Keratinocyte (primary cell): ENCODE data around the gene DCTN3. TPM values are rescaled to one million over a fixed set of nuclear protein-coding genes. Genes with fewer than 3 reads are reported as not detected.

Experiments used
- DNase-seq: peaks from one replicate; pipeline ENCODE4 v3.0.0-alpha.2; 2011; ENCODE audit warnings: low read depth, missing footprints, low spot score
- FAIRE-seq: peaks from 2 replicates; lab custom pipeline; 2011; peaks lifted over from hg19 to GRCh38; lab: Jason Lieb, UNC
- H2AFZ ChIP-seq: 2 replicates; pipeline ENCODE4 v1.6.0; 2012; ENCODE audit warnings: low read length, control low read depth, inconsistent platforms; ENCODE audit not compliant: control insufficient read depth
- H3K27ac ChIP-seq: 2 replicates; pipeline ENCODE4 v1.5.1; 2011; ENCODE audit warnings: low read length; ENCODE audit not compliant: control insufficient read depth, insufficient read depth
- H3K27me3 ChIP-seq: 3 replicates; pipeline ENCODE4 v1.6.0; 2011; ENCODE audit warnings: low read length; ENCODE audit not compliant: control insufficient read depth, insufficient read depth; ENCODE audit errors: extremely low read depth
- H3K36me3 ChIP-seq, 2 experiments: 2 replicates in 1 of 2; 3 replicates in 1 of 2; pipeline ENCODE4 v1.5.1; 2011; ENCODE audit warnings: low read length in 2 of 2, mild to moderate bottlenecking in 1 of 2; ENCODE audit not compliant: control insufficient read depth in 2 of 2, insufficient read depth in 2 of 2; ENCODE audit errors: extremely low read depth in 1 of 2
- H3K4me1 ChIP-seq: 3 replicates; pipeline ENCODE4 v1.5.1; 2011; ENCODE audit warnings: low read length; ENCODE audit not compliant: control insufficient read depth, insufficient read depth; ENCODE audit errors: extremely low read depth
- H3K4me2 ChIP-seq: 3 replicates; pipeline ENCODE4 v1.6.0; 2011; ENCODE audit warnings: low read depth, low read length; ENCODE audit not compliant: control insufficient read depth, insufficient read depth; ENCODE audit errors: extremely low read depth
- H3K4me3 ChIP-seq, 3 experiments: fragments of 200-600 bp in 1 of 3; sonication (generic) in 1 of 3; 2 replicates in 2 of 3; 3 replicates in 1 of 3; pipeline ENCODE4 v1.5.1; 2011 to 2016; ENCODE audit warnings: low read length in 3 of 3, mild to moderate bottlenecking in 3 of 3, control low read depth in 2 of 3, inconsistent platforms in 1 of 3, low read depth in 1 of 3, mixed read lengths in 1 of 3, mixed run types in 1 of 3, moderate library complexity in 1 of 3; ENCODE audit not compliant: control insufficient read depth in 2 of 3, insufficient read depth in 2 of 3; ENCODE audit errors: extremely low read depth in 1 of 3
- H3K79me2 ChIP-seq: 2 replicates; pipeline ENCODE4 v1.6.0; 2012; ENCODE audit warnings: low read length; ENCODE audit not compliant: control insufficient read depth, insufficient read depth
- H3K9ac ChIP-seq: 3 replicates; pipeline ENCODE4 v1.6.0; 2011; ENCODE audit warnings: low read length; ENCODE audit not compliant: control insufficient read depth, insufficient read depth; ENCODE audit errors: extremely low read depth
- H3K9me1 ChIP-seq: 3 replicates; pipeline ENCODE4 v1.6.0; 2011; ENCODE audit warnings: low read length; ENCODE audit not compliant: control insufficient read depth, insufficient read depth; ENCODE audit errors: extremely low read depth
- H3K9me3 ChIP-seq: 2 replicates; pipeline ENCODE4 v1.5.1; 2012; ENCODE audit warnings: low read depth, low read length; ENCODE audit not compliant: control insufficient read depth
- H4K20me1 ChIP-seq: 3 replicates; pipeline ENCODE4 v1.6.0; 2011; ENCODE audit warnings: low read length; ENCODE audit not compliant: control insufficient read depth, insufficient read depth; ENCODE audit errors: extremely low read depth
- CTCF ChIP-seq, 3 experiments: IDR thresholded peaks in 1 of 3; conservative IDR thresholded peaks in 1 of 3; optimal IDR thresholded peaks in 1 of 3; 2 replicates in 2 of 3; 3 replicates in 1 of 3; pipeline versions ENCODE3 to v1.5.1; 2011; ENCODE audit warnings: low read length in 3 of 3, mild to moderate bottlenecking in 3 of 3, moderate library complexity in 2 of 3, control low read depth in 1 of 3, inconsistent platforms in 1 of 3; ENCODE audit not compliant: insufficient read depth in 2 of 3; ENCODE audit errors: extremely low read depth in 1 of 3
- EZH2 ChIP-seq: IDR thresholded peaks from one replicate; pipeline ENCODE4 v1.6.1; 2012; ENCODE audit warnings: inconsistent platforms, mild to moderate bottlenecking, low read length, moderate library complexity
- dilution Hi-C: fragments of 300-500 bp; cut with MboI; formaldehyde crosslinking; loops from one replicate; pipeline ENCODE4 v1.7.0; 2020; ENCODE audit warnings: low sequenced_read_pairs; ENCODE audit not compliant: extremely low pct_ligation_motif_present
- polyA plus RNA-seq, 5 experiments: library from polyadenylated mRNA; depleted of rRNA in 3 of 5; stranded (reverse) in 3 of 5; stranded (forward) in 1 of 5; unstranded in 1 of 5; fragments of >200 nt; gene quantifications; 1 replicate in 1 of 5; 2 replicates in 3 of 5; 3 replicates in 1 of 5; pipeline versions ENCODE4 v1.2.1 to v1.2.3, GENCODE V29; 2011 to 2012; ENCODE audit warnings: missing spikeins in 2 of 5, low read depth in 1 of 5, low replicate concordance in 1 of 5

DCTN3 gene
- polyA plus RNA-seq, 1 donor (not counting 4 experiments of a cell fraction or from before 2014, with no cell fraction given) = 106 TPM

- Histone ChIP-seq H3K9ac (no peak overlapping the region), H3K4me1 (peaks cover 28% of the 10 kb centered on the region), H3K9me3 (no peaks in the 10 kb centered on the region), H3K27me3 (peaks cover 13% of the 10 kb centered on the region), H3K4me3 (no peak overlapping the region), H3K27ac (no peak overlapping the region), H3K36me3 (peaks cover 11 to 12% of the 10 kb centered on the region in 2 experiments), H2AFZ (no peak overlapping the region), H4K20me1 (peaks cover 2% of the 10 kb centered on the region), H3K9me1 (no peaks in the 10 kb centered on the region), H3K79me2 (peaks cover 25% of the 10 kb centered on the region), H3K4me2 (no peak overlapping the region)
- dilution Hi-C loops = no loop called here
- TF ChIP-seq CTCF (optimal IDR thresholded peaks at IDR 0.05 in 1 of 3, IDR thresholded peaks at IDR 0.05 in 1 of 3, conservative IDR thresholded peaks at IDR 0.05 in 1 of 3; ENCODE audit: extremely low read depth in 1 of 3, insufficient read depth in 2 of 3, low read length in 3 of 3) (peak; percentile 75 to 92 (median 91)), EZH2 (no peak)
- FAIRE-seq = peak; percentile 74
- no peak for DNase-seq
Measured at GRCh38 chr9:34633851-34634550, 13.7 kb upstream of the DCTN3 start.

- no peak overlapping the region for H3K9ac ChIP-seq
- dilution Hi-C loops = no loop called here
- peaks cover 20% of the 10 kb centered on the region for H3K27me3 ChIP-seq
- peaks cover 22% of the 10 kb centered on the region for H3K4me1 ChIP-seq
- no peak overlapping the region for H3K27ac ChIP-seq
- H3K9me1 ChIP-seq = no peaks in the 10 kb centered on the region
- TF ChIP-seq CTCF (optimal IDR thresholded peaks at IDR 0.05 in 1 of 3, IDR thresholded peaks at IDR 0.05 in 1 of 3, conservative IDR thresholded peaks at IDR 0.05 in 1 of 3; ENCODE audit: extremely low read depth in 1 of 3, insufficient read depth in 2 of 3, low read length in 3 of 3) (no peak), EZH2 (no peak)
- FAIRE-seq = no peak
- no peak overlapping the region for H3K4me2 ChIP-seq
- peaks cover 11 to 12% of the 10 kb centered on the region in 2 experiments for H3K36me3 ChIP-seq
- H3K4me3 ChIP-seq = no peak overlapping the region
- H4K20me1 ChIP-seq = peaks cover 2% of the 10 kb centered on the region
- no peak overlapping the region for H2AFZ ChIP-seq
- no peaks in the 10 kb centered on the region for H3K9me3 ChIP-seq
- peaks cover 25% of the 10 kb centered on the region for H3K79me2 ChIP-seq
- DNase-seq = no peak
Measured at GRCh38 chr9:34633166-34633565, 12.9 kb upstream of the DCTN3 start.
